ENCODE results near the gene LRMDA.

Gene LRMDA

GRCh38 chr10:75870039-75870645 is 438.7 kb downstream of the LRMDA start:
- intact Hi-C loops (cut with DNase I; ENCODE audit: low total_unique reads): no loop called here
- Histone ChIP-seq H3K27me3 (no peaks in the 10 kb centered on the region), H3K36me3 (no peaks in the 10 kb centered on the region), H3K4me1 (no peaks in the 10 kb centered on the region), H3K27ac (no peak overlapping the region), H3K9me3 (no peaks in the 10 kb centered on the region), H3K4me3 (no peak overlapping the region)
- no peak for TF ChIP-seq CTCF (IDR thresholded peaks at IDR 0.05)
- no peak for DNase-seq

- no peak for DNase-seq
- Histone ChIP-seq H3K9me3 (no peaks in the 10 kb centered on the region), H3K4me3 (no peak overlapping the region), H3K27me3 (no peaks in the 10 kb centered on the region), H3K4me1 (no peaks in the 10 kb centered on the region), H3K27ac (no peak overlapping the region), H3K36me3 (no peaks in the 10 kb centered on the region)
- TF ChIP-seq CTCF (IDR thresholded peaks at IDR 0.05): no peak
- intact Hi-C loops (cut with DNase I; ENCODE audit: low total_unique reads): no loop called here
These were observed 444.3 kb downstream of the LRMDA start for GRCh38 chr10:75875740-75876139.

DNA sequence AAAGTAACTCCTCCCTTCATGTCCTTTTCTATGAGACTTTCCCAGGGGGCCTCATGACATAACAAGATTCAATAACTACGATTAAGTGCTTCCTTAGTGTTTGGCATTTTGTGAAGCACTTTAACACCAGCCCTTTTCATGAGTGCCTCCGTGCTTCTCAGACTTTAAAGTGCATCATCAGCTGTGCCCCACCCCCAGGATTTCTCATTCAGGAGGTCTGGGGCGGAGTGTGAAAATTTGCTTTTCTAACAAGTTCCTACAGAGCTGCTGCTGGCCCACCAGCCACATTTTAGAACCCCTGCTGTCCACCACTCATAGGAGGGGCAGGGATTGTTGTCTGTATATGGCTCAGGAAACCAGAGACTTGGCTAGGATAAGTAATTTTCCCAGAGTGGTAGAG is 445.3 kb downstream of the LRMDA start:
- intact Hi-C loops (cut with DNase I; ENCODE audit: low total_unique reads): no loop called here
- Histone ChIP-seq H3K27me3 (no peaks in the 10 kb centered on the region), H3K9me3 (no peaks in the 10 kb centered on the region), H3K27ac (no peak overlapping the region), H3K4me3 (no peak overlapping the region), H3K4me1 (no peaks in the 10 kb centered on the region), H3K36me3 (no peaks in the 10 kb centered on the region)
- TF ChIP-seq CTCF (IDR thresholded peaks at IDR 0.05): no peak
- no peak for DNase-seq

- intact Hi-C loops (cut with DNase I; ENCODE audit: low total_unique reads): no loop called here
- H3K9me3 ChIP-seq: no peaks in the 10 kb centered on the region
- H3K4me1 ChIP-seq: no peaks in the 10 kb centered on the region
- H3K27me3 ChIP-seq: no peaks in the 10 kb centered on the region
- no peak for DNase-seq
- no peak overlapping the region for H3K27ac ChIP-seq
- H3K4me3 ChIP-seq: no peak overlapping the region
- no peak for TF ChIP-seq CTCF (IDR thresholded peaks at IDR 0.05)
- no peaks in the 10 kb centered on the region for H3K36me3 ChIP-seq
These were observed 446.5 kb downstream of the LRMDA start for GRCh38 chr10:75877877-75878276.

- no peak for DNase-seq
- Histone ChIP-seq H3K36me3 (no peaks in the 10 kb centered on the region), H3K9me3 (no peaks in the 10 kb centered on the region), H3K27ac (no peak overlapping the region), H3K27me3 (no peaks in the 10 kb centered on the region), H3K4me1 (no peaks in the 10 kb centered on the region), H3K4me3 (no peak overlapping the region)
- intact Hi-C loops (cut with DNase I; ENCODE audit: low total_unique reads): no loop called here
- no peak for TF ChIP-seq CTCF (IDR thresholded peaks at IDR 0.05)
These were observed 447.2 kb downstream of the LRMDA start for GRCh38 chr10:75878586-75878985.

Measured in tibial artery (tissue), 4 donors.